Endodermal cell (in vitro differentiated cells): Measurements from ENCODE around the gene HSPB1. TPM values are rescaled to one million over a fixed set of nuclear protein-coding genes. Genes with fewer than 3 reads are reported as not detected.
A peak's percentile ranks its signal among the peaks of the same experiment; 100 is the strongest.

Source experiments
- DNase-seq: peaks from one replicate; pipeline ENCODE4 v3.0.0-alpha.2; 2017
- H3K27ac ChIP-seq: 2 replicates; pipeline ENCODE4 v1.5.1; 2013; ENCODE audit warnings: mild to moderate bottlenecking, low read depth, low read length, moderate library complexity
- H3K27me3 ChIP-seq: 2 replicates; pipeline ENCODE4 v1.6.1; 2013; ENCODE audit warnings: mild to moderate bottlenecking, low read length, moderate library complexity; ENCODE audit not compliant: insufficient read depth, control insufficient read depth, poor library complexity, severe bottlenecking
- H3K36me3 ChIP-seq: 2 replicates; pipeline ENCODE4 v1.7.0; 2013; ENCODE audit warnings: mild to moderate bottlenecking, low read length, moderate library complexity; ENCODE audit not compliant: control insufficient read depth, insufficient read depth
- H3K4me1 ChIP-seq: one replicate; pipeline ENCODE4 v1.7.0; 2013; ENCODE audit warnings: low read length; ENCODE audit not compliant: control insufficient read depth, insufficient read depth
- H3K4me3 ChIP-seq: 2 replicates; pipeline ENCODE4 v1.5.1; 2013; ENCODE audit warnings: mild to moderate bottlenecking, low read length, moderate library complexity
- H3K9ac ChIP-seq: 2 replicates; pipeline ENCODE4 v1.6.1; 2013; ENCODE audit warnings: mild to moderate bottlenecking, low read length, moderate library complexity; ENCODE audit not compliant: poor library complexity, severe bottlenecking; ENCODE audit errors: extremely low read depth
- H3K9me3 ChIP-seq: 2 replicates; pipeline ENCODE4 v1.6.1; 2013; ENCODE audit warnings: mild to moderate bottlenecking, low read length, moderate library complexity; ENCODE audit not compliant: control insufficient read depth
- H3K27ac Mint-ChIP-seq: 2 replicates; pipeline ENCODE4 v1.8.0; 2020; ENCODE audit warnings: mixed read lengths
- H3K27me3 Mint-ChIP-seq: 2 replicates; pipeline ENCODE4 v1.8.0; 2021; ENCODE audit warnings: mild to moderate bottlenecking, mixed read lengths; ENCODE audit not compliant: insufficient read depth
- H3K36me3 Mint-ChIP-seq: 2 replicates; pipeline ENCODE4 v1.8.0; 2020; ENCODE audit warnings: low read depth, mixed read lengths
- H3K4me1 Mint-ChIP-seq: 2 replicates; pipeline ENCODE4 v1.8.0; 2020; ENCODE audit warnings: mixed read lengths
- H3K4me3 Mint-ChIP-seq: 2 replicates; pipeline ENCODE4 v1.8.0; 2020; ENCODE audit warnings: mild to moderate bottlenecking, moderate library complexity, mixed read lengths
- H3K9me3 Mint-ChIP-seq: 2 replicates; pipeline ENCODE4 v1.8.0; 2020; ENCODE audit warnings: mild to moderate bottlenecking, mixed read lengths
- WGBS, 2 experiments: methylation state at CpG; one replicate each; pipeline versions ENCODE4 v1.1.5 to v1.1.7; 2013; ENCODE audit warnings: missing lambda C conversion rate in 2 of 2, mixed read lengths in 1 of 2; ENCODE audit not compliant: insufficient coverage in 1 of 2, insufficient read length in 1 of 2; 5-methylcytosine and 5-hydroxymethylcytosine counted together
- total RNA-seq, 2 donors: library from RNA; stranded (reverse); fragmentation: NEBNext Ultra II Directional in 1 of 2; extraction: Animal tissue kit (Norgen Biotek cat#: 25700) in 1 of 2; gene quantifications; 2 replicates in 1 of 2; 3 replicates in 1 of 2; pipeline ENCODE4 v1.2.1, GENCODE V29; 2021
- TF ChIP-seq, protein P1 (sequence below): fragments of 200-600 bp; sonication (generic); conservative IDR thresholded peaks from 2 replicates; pipeline ENCODE4 v1.5.0; 2021; ENCODE audit warnings: antibody characterized with exemption, mild to moderate bottlenecking

Gene HSPB1
- total RNA-seq, 2 donors from 2014 or later = 244 to 248 TPM

DNA sequence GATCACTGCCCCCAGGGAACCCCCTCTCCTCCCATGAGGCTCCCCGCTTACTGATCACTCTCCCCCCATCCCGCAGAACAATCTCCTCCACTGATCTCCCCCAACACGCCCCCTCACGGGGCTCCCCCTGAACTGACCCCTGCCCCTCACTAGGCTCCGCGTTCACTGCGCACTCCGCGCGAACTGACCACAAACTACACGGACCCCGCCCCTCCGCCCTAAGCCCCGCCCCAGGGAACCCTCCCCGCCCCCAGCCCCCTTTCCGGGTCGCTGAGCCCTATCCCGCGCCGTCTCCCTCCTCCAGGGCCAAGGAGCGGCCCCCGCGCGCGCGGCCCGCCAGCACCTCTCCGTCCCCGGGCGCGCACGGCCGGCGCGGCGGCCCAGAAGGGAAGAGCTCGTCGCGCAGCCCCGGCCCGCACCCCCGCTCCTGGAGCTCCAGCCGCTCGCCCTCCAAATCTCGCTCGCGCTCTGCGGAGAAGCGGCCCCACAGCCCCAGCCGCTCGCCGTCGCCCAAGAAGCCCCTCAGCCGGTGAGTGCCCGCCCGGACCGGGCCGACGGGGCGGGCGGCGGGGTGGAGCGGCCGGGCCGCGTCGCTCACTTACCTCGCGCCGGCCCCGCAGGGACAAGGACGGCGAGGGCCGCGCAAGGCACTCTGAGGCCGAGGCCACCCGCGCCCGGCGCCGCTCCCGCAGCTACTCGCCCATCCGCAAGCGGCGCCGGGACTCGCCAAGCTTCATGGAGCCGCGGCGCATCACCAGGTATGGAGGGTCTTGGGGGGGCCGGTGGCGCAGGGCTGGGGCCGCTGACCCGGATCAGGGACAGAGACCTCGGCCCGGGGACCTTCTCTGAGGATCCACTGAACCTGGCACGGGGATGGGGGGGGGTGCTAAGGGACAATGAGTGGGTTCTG is 19.9 kb upstream of the HSPB1 start:
- no peak overlapping the region for H3K27ac Mint-ChIP-seq
- Histone ChIP-seq H3K27ac (no peak overlapping the region), H3K4me3 (peak overlapping the region; percentile 69), H3K9ac (no peak overlapping the region), H3K4me1 (no peaks in the 10 kb centered on the region), H3K27me3 (peaks cover 56% of the 10 kb centered on the region), H3K36me3 (no peaks in the 10 kb centered on the region), H3K9me3 (no peaks in the 10 kb centered on the region)
- 0 to 1% methylated on average over 9 to 96 of the region's 98 CpGs for WGBS, 2 experiments
- peak overlapping the region; percentile 57 for H3K4me3 Mint-ChIP-seq
- no peaks in the 10 kb centered on the region for H3K36me3 Mint-ChIP-seq
- peaks cover 71% of the 10 kb centered on the region for H3K27me3 Mint-ChIP-seq
- H3K9me3 Mint-ChIP-seq = no peaks in the 10 kb centered on the region
- peaks cover 4% of the 10 kb centered on the region for H3K4me1 Mint-ChIP-seq
- peak; percentile 91 for DNase-seq
- TF ChIP-seq, protein P1, sequence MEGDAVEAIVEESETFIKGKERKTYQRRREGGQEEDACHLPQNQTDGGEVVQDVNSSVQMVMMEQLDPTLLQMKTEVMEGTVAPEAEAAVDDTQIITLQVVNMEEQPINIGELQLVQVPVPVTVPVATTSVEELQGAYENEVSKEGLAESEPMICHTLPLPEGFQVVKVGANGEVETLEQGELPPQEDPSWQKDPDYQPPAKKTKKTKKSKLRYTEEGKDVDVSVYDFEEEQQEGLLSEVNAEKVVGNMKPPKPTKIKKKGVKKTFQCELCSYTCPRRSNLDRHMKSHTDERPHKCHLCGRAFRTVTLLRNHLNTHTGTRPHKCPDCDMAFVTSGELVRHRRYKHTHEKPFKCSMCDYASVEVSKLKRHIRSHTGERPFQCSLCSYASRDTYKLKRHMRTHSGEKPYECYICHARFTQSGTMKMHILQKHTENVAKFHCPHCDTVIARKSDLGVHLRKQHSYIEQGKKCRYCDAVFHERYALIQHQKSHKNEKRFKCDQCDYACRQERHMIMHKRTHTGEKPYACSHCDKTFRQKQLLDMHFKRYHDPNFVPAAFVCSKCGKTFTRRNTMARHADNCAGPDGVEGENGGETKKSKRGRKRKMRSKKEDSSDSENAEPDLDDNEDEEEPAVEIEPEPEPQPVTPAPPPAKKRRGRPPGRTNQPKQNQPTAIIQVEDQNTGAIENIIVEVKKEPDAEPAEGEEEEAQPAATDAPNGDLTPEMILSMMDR = no peak

DNA sequence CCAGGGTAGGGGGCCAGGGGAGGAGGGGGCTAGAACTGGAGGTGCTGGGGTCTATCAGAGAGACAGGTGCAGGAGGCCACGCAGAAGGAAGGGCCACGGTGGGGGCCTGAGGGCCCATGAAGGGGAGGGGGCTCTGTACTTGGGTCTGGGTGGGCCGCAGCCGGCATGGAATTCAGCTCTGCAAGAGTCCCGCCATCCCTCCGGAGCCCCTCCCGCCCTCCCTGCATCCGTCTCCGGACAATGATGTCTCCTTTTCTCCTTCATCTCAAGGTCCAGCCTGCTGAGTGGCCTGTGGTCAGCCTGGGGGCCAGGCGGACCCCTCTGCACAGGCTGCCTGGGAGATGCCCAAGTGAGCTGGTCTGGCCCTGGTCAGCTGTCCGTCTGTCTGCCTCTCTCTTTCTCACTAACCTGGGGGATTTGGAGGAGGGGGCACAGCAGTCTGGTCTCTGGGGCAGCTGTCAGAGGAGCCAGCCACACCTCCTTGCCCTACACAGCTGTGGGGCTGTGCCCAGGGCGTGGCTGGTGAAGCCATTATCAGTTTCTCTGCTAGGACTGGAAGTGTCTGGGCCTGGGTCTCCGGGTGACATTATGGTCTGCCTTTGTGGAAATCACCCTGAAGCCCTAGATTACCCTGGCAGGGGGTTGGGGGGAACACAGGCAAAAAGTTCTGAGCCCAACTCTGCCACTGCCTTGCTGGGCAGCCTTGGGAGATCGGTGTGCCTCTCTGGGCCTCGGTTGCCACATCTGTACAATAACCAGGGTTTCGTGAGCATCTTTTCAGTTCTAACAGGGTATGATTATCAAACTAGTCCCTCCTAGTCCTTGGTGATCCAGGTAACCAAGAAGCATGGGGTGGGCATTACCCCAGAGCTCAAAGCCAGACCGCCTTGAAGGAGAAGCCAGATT is 19.0 kb upstream of the HSPB1 start:
- H3K27ac ChIP-seq = no peak overlapping the region
- DNase-seq = no peak
- 60 to 64% methylated on average over 7 to 17 of the region's 17 CpGs for WGBS, 2 experiments
- no peaks in the 10 kb centered on the region for H3K9me3 Mint-ChIP-seq
- peak overlapping the region; percentile 69 for H3K4me3 ChIP-seq
- no peak overlapping the region for H3K9ac ChIP-seq
- peaks cover 62% of the 10 kb centered on the region for H3K27me3 Mint-ChIP-seq
- H3K36me3 Mint-ChIP-seq = no peaks in the 10 kb centered on the region
- H3K4me1 Mint-ChIP-seq = peaks cover 4% of the 10 kb centered on the region
- H3K36me3 ChIP-seq = no peaks in the 10 kb centered on the region
- H3K9me3 ChIP-seq = no peaks in the 10 kb centered on the region
- H3K27me3 ChIP-seq = peaks cover 51% of the 10 kb centered on the region
- TF ChIP-seq, protein P1 = no peak
- no peaks in the 10 kb centered on the region for H3K4me1 ChIP-seq
- peak overlapping the region; percentile 57 for H3K4me3 Mint-ChIP-seq
- no peak overlapping the region for H3K27ac Mint-ChIP-seq

DNA sequence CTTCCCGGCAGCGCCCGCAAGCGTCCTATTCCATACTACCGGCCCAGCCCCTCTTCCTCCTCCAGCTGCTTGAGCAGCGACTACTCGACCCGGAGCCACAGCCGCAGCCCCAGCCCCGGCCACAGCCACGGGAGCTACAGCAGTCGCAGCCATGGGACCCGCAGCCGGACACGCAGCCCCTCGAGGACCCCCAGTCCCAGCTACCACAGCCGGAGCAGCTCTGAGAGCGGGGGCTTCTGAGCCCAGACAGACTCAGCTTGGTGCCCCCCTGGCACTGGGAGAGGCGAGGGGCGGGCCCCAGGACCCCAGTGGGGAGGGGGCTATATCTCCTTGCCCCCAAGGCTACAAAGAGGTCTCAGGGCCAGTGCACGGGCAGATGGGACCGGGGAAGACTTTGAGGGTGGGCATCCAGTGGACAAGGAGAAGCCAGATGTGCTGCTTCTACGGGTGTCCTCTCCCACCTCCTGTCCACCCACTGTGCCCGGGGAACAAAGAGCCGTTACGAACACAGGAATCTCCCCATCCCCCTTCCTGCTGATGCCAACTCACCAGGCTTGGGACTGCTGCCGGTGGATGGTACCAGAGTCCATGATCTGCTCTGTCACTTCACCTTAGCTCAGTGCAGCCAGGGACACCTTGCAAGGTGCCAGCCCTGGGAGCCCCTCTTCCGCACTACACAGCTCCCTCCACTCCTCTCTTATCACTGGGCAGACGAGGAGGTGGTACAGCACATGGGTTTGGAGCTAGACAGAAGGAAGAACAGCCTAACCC is 16.7 kb upstream of the HSPB1 start:
- Mint-ChIP-seq H3K4me3 (no peak overlapping the region), H3K27me3 (peaks cover 39% of the 10 kb centered on the region), H3K9me3 (no peaks in the 10 kb centered on the region), H3K4me1 (peaks cover 9% of the 10 kb centered on the region), H3K27ac (no peak overlapping the region), H3K36me3 (no peaks in the 10 kb centered on the region)
- Histone ChIP-seq H3K36me3 (no peaks in the 10 kb centered on the region), H3K9ac (no peak overlapping the region), H3K27me3 (peaks cover 31% of the 10 kb centered on the region), H3K27ac (no peak overlapping the region), H3K4me1 (no peaks in the 10 kb centered on the region), H3K4me3 (no peak overlapping the region), H3K9me3 (no peaks in the 10 kb centered on the region)
- DNase-seq = no peak
- WGBS, 2 experiments = 89 to 93% methylated on average over 22 to 29 of the region's 29 CpGs
- TF ChIP-seq, protein P1 = no peak
